HG02763 (cell line): ENCODE measurements around the gene DUSP7.
A peak's percentile ranks its signal among the peaks of the same experiment; 100 is the strongest.

Source experiments
- ATAC-seq: cut with Tn5 transposase; IDR thresholded peaks from one replicate; pipeline ENCODE4 v1.9.1; 2021; ENCODE audit warnings: mild to moderate bottlenecking, moderate library complexity; ENCODE audit not compliant: unreplicated experiment

The DUSP7 gene

DNA sequence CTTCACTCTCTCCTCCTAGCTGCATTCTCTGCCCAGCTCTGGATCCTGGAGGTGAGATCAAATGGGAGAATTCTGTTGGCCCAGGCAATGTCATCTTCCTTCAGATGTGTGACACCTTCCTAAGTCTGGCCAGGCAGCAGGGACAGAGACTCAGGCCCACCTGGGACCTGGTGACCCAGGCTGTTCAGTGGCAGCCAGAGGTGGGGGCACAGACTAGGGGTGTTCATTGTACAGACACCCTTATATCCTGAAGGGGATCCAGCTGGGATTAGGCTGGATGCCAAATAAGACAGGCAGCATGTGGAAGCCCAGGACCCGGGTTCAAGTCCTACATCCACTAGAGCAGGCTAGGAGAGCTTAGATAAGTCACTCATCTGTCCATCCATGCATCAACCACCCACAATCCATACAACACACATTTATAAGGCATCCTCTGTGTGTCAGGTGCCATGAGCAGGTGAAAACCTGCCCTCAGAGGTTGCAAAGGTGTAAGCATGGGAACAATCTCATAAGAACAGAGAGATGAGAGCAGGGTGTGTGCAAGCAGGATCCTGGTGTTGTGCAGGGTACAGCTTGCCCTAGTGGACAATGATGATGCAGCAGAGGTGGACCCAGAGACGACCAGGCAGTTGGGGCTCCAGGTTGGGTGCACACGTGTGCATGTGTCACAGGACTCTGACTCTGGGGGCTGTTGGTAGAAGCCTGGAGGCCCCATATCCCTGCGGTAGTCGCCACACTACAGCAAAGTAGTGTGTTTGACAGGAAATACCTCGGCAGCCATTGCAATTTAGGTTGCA lies 42.4 kb downstream of the DUSP7 start:
- ATAC-seq = no peak

GRCh38 chr3:52012699-52013098 lies 43.7 kb downstream of the DUSP7 start:
- no peak for ATAC-seq

- ATAC-seq = no peak
Measured at GRCh38 chr3:52010431-52010830, 45.9 kb downstream of the DUSP7 start.

- no peak for ATAC-seq
Measured at GRCh38 chr3:52007291-52007690, 49.1 kb downstream of the DUSP7 start.

- no peak for ATAC-seq
Measured at GRCh38 chr3:52006820-52007133, 49.6 kb downstream of the DUSP7 start.

DNA sequence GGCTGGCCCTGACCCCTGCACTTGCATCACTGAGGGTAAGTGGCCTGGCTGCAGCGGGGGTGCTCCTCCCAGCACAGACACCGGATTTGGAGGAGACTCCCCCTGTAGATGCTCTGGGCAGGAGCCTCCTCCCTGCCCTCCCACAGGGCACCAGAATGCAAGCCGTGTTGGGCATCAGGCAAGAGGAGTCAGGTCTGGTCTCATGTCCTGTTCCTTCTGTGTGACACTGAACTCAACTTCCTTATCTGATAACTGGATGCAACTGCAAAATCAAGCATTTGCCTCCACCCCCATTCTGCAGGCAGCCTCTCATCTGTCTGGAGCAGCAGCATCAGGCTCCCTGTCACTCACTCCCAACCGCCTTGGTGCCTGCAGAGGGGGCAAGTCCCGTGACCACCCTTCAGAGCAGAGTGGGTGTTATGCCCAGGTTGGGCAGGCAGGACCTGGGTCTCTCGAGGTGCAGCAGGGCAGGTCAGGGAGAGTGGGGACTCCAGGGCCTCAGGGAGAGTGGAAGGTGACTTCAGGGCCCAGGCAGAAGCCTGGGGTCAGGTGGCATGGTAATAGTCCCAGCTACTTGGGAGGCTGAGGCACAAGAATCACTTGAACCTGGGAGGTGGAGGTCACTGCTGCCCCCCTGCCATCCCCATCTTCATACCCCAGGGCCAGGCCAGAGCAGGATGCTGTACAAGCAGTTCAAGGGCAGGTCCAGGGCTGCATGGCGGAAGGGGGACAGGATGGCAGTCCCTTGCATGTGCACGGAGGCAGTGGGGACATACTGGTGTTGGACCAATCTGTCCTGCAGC lies 50.2 kb downstream of the DUSP7 start:
- no peak for ATAC-seq

- no peak for ATAC-seq
Measured at GRCh38 chr3:52005571-52005986, 50.8 kb downstream of the DUSP7 start.

DNA sequence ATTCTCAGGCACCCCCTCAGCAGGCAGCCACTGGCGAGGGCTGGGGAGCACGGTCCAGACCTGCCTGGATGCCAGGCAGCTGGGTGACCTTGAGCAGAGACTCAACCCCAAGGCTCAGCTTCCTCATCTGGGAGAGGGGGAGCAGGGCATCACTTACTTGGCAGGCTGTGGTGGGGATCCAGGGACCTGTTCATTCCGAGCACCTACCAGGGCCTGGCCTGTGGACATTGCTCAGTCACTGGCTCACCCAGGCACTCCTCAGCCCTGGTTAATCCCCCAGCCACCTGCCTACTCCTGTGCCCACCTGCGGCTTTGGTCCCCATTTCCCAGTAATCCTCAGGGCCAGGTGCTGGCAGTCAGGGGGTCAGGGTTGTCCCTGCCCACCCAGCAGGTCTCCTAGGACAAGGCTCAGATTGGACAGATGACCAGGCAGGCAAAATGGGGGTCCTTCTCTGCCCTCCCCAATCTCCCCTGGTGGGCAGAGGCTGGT lies 51.4 kb downstream of the DUSP7 start:
- no peak for ATAC-seq

DNA sequence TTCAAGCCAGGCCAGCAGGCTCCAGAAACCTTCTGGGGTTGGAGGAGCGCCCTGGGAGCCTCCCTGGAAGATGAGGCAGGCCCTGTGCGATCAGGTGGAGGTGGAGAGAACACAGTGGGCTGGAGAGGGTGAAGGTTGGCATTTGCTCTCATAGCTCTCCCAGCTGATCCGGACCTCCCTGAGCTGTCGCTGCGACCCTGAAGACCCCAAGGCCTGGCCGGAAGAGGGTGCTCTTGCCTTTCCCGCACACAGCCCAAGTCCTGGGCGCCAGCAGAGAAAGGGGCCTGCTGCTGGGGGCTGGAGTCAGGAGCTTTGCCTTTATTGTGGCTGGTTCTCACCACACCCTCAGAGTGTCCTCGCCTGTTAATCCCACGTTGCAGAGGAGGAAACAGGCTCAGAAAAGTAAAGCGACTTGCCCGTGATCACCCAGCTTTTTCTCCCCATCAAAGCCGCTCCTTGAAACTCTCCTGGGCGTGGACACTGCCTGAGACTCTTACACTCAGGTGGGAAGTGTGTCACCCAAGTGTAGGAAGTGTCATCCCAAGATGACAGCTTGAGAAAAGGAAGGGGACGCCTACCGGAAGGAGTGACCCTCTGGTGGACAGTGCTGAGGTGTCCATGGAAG lies 52.1 kb downstream of the DUSP7 start:
- no peak for ATAC-seq

DNA sequence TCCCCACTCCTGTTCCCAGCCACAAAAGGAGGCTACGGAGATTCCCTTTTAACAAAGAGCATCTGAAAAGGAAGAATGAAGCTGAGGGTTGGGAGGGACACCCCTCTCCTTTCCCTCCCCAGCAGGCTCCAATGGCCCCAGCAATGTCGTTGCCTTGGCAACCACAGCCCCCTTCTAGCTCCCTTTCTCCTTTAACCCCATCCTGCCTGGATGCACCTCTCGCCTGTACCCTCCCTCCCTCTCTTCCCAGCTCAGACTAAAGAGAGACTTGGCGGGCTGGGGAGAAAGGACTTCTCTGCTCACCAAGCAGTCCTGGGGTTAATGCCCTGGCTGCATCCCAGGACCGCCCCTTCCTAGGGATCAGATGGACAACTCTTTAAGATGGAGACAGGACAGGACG lies 53.6 kb downstream of the DUSP7 start:
- no peak for ATAC-seq

DNA sequence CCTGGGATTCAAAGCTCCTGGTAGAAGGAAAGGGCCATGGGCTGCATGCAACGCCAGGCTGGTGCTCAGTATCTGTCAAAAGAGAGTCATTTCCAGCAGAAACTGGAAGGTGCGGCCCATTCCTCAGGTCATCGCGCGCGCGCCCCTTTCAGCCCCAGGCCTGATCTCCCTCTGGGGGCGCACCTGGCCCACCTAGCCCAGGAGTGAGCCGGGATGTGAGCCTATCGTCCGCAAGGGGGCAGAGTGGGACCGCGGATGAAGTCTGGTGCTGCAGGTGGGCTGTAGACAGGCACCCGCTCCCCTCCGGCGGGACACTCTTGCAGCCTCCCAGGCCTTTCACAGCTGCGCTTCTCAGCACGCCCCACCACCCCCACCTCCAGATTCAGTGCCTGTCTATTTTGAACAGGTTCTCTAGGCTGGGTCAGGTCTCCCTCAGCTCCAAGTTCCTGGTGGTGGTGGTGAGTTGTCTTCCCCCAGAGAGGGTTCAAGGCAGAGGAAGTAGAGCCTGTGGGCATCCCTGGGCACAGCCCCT lies 54.9 kb downstream of the DUSP7 start:
- ATAC-seq = peak; percentile 68

DNA sequence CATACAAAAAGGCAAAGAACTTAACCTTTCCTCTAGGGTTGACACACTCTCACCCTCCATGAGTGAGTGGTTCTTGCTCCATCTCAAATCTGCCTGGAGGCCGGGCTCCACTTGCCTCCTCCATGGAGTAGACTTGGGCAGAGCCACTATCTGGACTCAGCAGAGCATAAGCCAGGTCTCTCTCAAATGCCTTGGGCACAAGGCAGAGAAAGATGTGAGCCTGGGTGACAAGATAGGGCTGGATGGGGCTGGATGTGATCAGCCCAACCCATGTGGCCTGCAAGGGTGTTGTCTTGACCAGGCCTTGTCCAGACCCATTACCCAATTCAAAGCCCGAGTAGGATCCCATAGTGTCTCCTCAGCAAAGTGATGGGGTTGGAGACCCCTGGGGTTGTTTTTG lies 56.5 kb downstream of the DUSP7 start:
- no peak for ATAC-seq
